GM12878 (cell line): Measurements from ENCODE around the gene JDP2. TPM values are rescaled to one million over a fixed set of nuclear protein-coding genes. Genes with fewer than 3 reads are reported as not detected.

Experiments
- BRCA1 ChIP-seq: IDR thresholded peaks from 2 replicates; pipeline ENCODE4 v1.6.1; 2011; ENCODE audit warnings: low read depth, low read length, improper control_type of control experiment
- CUX1 ChIP-seq: IDR thresholded peaks from 2 replicates; pipeline ENCODE4 v1.6.1; 2012; ENCODE audit warnings: improper control_type of control experiment, low read depth, low read length; ENCODE audit not compliant: insufficient replicate concordance
- E4F1 ChIP-seq: fragments of 450-650 bp; IDR thresholded peaks from 2 replicates; pipeline ENCODE4 v1.6.1; 2018; ENCODE audit warnings: borderline replicate concordance, mild to moderate bottlenecking; ENCODE audit not compliant: partially characterized antibody
- JUNB ChIP-seq: IDR thresholded peaks from 2 replicates; pipeline ENCODE4 v1.6.1; 2016; ENCODE audit warnings: antibody characterized with exemption, mild to moderate bottlenecking
- NFIC ChIP-seq: IDR thresholded peaks from 2 replicates; pipeline ENCODE4 v1.6.1; 2012; ENCODE audit warnings: low read depth, mild to moderate bottlenecking, inconsistent platforms, low read length, moderate library complexity
- PML ChIP-seq: IDR thresholded peaks from 2 replicates; pipeline ENCODE4 v1.6.1; 2012; ENCODE audit warnings: low read length, inconsistent platforms
- POLR2AphosphoS2 ChIP-seq: IDR thresholded peaks from 2 replicates; pipeline ENCODE4 v1.6.1; 2011; ENCODE audit warnings: low read depth, mild to moderate bottlenecking, low read length, improper control_type of control experiment, moderate library complexity
- POU2F2 ChIP-seq: IDR thresholded peaks from 3 replicates; pipeline ENCODE4 v1.6.1; 2011; ENCODE audit warnings: low read depth, mild to moderate bottlenecking, low read length, borderline replicate concordance
- PRDM15 ChIP-seq: fragments of 450-650 bp; formaldehyde crosslinking; IDR thresholded peaks from 2 replicates; pipeline ENCODE4 v1.4.0; 2020; ENCODE audit warnings: mild to moderate bottlenecking, moderate library complexity
- RAD51 ChIP-seq: fragments of 450-650 bp; IDR thresholded peaks from 2 replicates; pipeline ENCODE4 v1.6.1; 2016; ENCODE audit warnings: moderate library complexity, mild to moderate bottlenecking, inconsistent platforms
- SMAD1 ChIP-seq: fragments of 450-650 bp; IDR thresholded peaks from 2 replicates; pipeline ENCODE4 v1.6.1; 2018; ENCODE audit warnings: mild to moderate bottlenecking, low read depth; ENCODE audit not compliant: partially characterized antibody
- SMC3 ChIP-seq: IDR thresholded peaks from 2 replicates; pipeline ENCODE4 v1.6.1; 2011; ENCODE audit warnings: low read length, improper control_type of control experiment, borderline replicate concordance
- YBX1 ChIP-seq: fragments of 450-650 bp; IDR thresholded peaks from 2 replicates; pipeline ENCODE4 v1.6.1; 2016; ENCODE audit warnings: antibody characterized with exemption
- ZNF24 ChIP-seq: fragments of 450-650 bp; IDR thresholded peaks from 2 replicates; pipeline ENCODE4 v1.6.1; 2017; ENCODE audit warnings: antibody characterized with exemption, mild to moderate bottlenecking
- polyA plus RNA-seq, 11 experiments: library from polyadenylated mRNA; depleted of rRNA in 4 of 11; unstranded in 6 of 11; stranded (reverse) in 5 of 11; fragments of >200 nt; fragmentation: Nextera tagmentation in 4 of 11; fragmentation: Illumina TruSeq in 1 of 11; extraction: Ambion mirVana in 4 of 11; extraction: Trizol in 1 of 11; gene quantifications; 1 replicate in 1 of 11; 2 replicates in 10 of 11; pipeline versions ENCODE4 v1.2.1 to v1.2.3, GENCODE V29; 2011 to 2016; ENCODE audit warnings: inconsistent platforms in 2 of 11, missing spikeins in 2 of 11, low read depth in 1 of 11
- total RNA-seq, 4 experiments: library from RNA; depleted of rRNA in 3 of 4; stranded (reverse); fragments of >200 nt in 3 of 4; fragmentation: Illumina TruSeq in 1 of 4; extraction: Trizol in 1 of 4; gene quantifications; 2 replicates each; pipeline versions ENCODE4 v1.2.1 to v1.2.3, GENCODE V29; 2013 to 2021
- TF ChIP-seq, protein P1 (sequence below): fragments of 450-650 bp; IDR thresholded peaks from 2 replicates; pipeline ENCODE4 v1.6.1; 2017; ENCODE audit warnings: mild to moderate bottlenecking, moderate library complexity

JDP2 gene
- total and polyA plus RNA-seq, 10 of the 15 experiments (the other 5 are each of a cell fraction or from before 2014, with no cell fraction given), result 0.71 to 21.3 (median 11.2) TPM

- TF ChIP-seq PRDM15, result no peak
- TF ChIP-seq POLR2AphosphoS2, result no peak
- peak; percentile 3; the same call in 1 of the 2 replicates for TF ChIP-seq SMC3
- TF ChIP-seq NFIC, result peak; percentile 60; the same call in 1 of the 2 replicates
- peak; percentile 52; the same call in 1 of the 2 replicates for TF ChIP-seq JUNB
- TF ChIP-seq ZNF24, result no peak
- TF ChIP-seq PML, result 0 out of 2 replicates have a peak, but pooled peaks have one; percentile 30
- no peak for TF ChIP-seq BRCA1
- TF ChIP-seq YBX1, result no peak
- peak; percentile 80 for TF ChIP-seq SMAD1
- TF ChIP-seq POU2F2, result peak; percentile 56; the same call in 1 of the 3 replicates
- TF ChIP-seq, protein P1, sequence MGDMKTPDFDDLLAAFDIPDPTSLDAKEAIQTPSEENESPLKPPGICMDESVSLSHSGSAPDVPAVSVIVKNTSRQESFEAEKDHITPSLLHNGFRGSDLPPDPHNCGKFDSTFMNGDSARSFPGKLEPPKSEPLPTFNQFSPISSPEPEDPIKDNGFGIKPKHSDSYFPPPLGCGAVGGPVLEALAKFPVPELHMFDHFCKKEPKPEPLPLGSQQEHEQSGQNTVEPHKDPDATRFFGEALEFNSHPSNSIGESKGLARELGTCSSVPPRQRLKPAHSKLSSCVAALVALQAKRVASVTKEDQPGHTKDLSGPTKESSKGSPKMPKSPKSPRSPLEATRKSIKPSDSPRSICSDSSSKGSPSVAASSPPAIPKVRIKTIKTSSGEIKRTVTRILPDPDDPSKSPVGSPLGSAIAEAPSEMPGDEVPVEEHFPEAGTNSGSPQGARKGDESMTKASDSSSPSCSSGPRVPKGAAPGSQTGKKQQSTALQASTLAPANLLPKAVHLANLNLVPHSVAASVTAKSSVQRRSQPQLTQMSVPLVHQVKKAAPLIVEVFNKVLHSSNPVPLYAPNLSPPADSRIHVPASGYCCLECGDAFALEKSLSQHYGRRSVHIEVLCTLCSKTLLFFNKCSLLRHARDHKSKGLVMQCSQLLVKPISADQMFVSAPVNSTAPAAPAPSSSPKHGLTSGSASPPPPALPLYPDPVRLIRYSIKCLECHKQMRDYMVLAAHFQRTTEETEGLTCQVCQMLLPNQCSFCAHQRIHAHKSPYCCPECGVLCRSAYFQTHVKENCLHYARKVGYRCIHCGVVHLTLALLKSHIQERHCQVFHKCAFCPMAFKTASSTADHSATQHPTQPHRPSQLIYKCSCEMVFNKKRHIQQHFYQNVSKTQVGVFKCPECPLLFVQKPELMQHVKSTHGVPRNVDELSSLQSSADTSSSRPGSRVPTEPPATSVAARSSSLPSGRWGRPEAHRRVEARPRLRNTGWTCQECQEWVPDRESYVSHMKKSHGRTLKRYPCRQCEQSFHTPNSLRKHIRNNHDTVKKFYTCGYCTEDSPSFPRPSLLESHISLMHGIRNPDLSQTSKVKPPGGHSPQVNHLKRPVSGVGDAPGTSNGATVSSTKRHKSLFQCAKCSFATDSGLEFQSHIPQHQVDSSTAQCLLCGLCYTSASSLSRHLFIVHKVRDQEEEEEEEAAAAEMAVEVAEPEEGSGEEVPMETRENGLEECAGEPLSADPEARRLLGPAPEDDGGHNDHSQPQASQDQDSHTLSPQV, result no peak
- TF ChIP-seq E4F1, result no peak
- TF ChIP-seq RAD51, result no peak
- TF ChIP-seq CUX1, result peak; percentile 63
Measured at GRCh38 chr14:75515629-75515996, 87.8 kb downstream of the JDP2 start (continued).
